PC-9 (cell line): Measurements from ENCODE around the gene UGT1A5. TPM values are rescaled to one million over a fixed set of nuclear protein-coding genes. Genes with fewer than 3 reads are reported as not detected.

Source experiments
- BruUV-seq: library from RNA; stranded (reverse); fragments of 400-500 nt; replicated peaks from 2 replicates; lab custom pipeline; 2021; lab: Mats Ljungman, UMichigan
- CTCF ChIA-PET: fragments of 300-600 bp; sonication (Branson Sonifier 250); formaldehyde crosslinking; loops from one replicate; lab custom pipeline; 2022; ENCODE audit warnings: antibody characterized with exemption; lab: Charles Lee
- POLR2A ChIA-PET: fragments of 300-600 bp; sonication (Branson Sonifier 250); formaldehyde crosslinking; loops from one replicate; lab custom pipeline; 2022; ENCODE audit warnings: antibody characterized with exemption; ENCODE audit not compliant: unreplicated experiment; lab: Charles Lee
- DNase-seq, 2 experiments: peaks; one replicate each; pipeline versions ENCODE4 v3.0.0 to v3.0.0-alpha.2; 2015 to 2022; ENCODE audit warnings: mixed read lengths in 1 of 2
- H2AFZ ChIP-seq: fragments of 200-600 bp; sonication (generic); 2 replicates; pipeline ENCODE4 v1.8.1; 2017; ENCODE audit warnings: antibody characterized with exemption
- H3F3A ChIP-seq: fragments of 200-600 bp; sonication (generic); 2 replicates; pipeline ENCODE4 v1.8.1; 2017; ENCODE audit warnings: antibody characterized with exemption, mild to moderate bottlenecking, low read depth; ENCODE audit not compliant: insufficient read depth
- H3K27ac ChIP-seq: fragments of 200-600 bp; sonication (generic); 2 replicates; pipeline ENCODE4 v1.6.1; 2016; ENCODE audit warnings: mixed run types
- H3K27me3 ChIP-seq: fragments of 200-600 bp; sonication (generic); 2 replicates; pipeline ENCODE4 v1.6.1; 2016; ENCODE audit warnings: low read depth, mixed run types; ENCODE audit not compliant: insufficient read depth
- H3K36me3 ChIP-seq: fragments of 200-600 bp; sonication (generic); 2 replicates; pipeline ENCODE4 v1.6.1; 2016; ENCODE audit warnings: low read depth, mixed run types
- H3K4me1 ChIP-seq: fragments of 200-600 bp; sonication (generic); replicated peaks from 2 replicates; pipeline ENCODE4 v1.6.1; 2016; ENCODE audit warnings: mixed run types; ENCODE audit not compliant: insufficient read depth
- H3K4me2 ChIP-seq: fragments of 200-600 bp; sonication (generic); 2 replicates; pipeline ENCODE4 v1.6.1; 2017; ENCODE audit warnings: mixed run types
- H3K4me3 ChIP-seq: fragments of 200-600 bp; sonication (generic); 2 replicates; pipeline ENCODE4 v1.6.1; 2016; ENCODE audit warnings: mixed run types
- H3K79me2 ChIP-seq: fragments of 200-600 bp; sonication (generic); 2 replicates; pipeline ENCODE4 v1.6.1; 2017; ENCODE audit warnings: low read depth, mixed run types
- H3K9me2 ChIP-seq: fragments of 200-600 bp; sonication (generic); 2 replicates; pipeline ENCODE4 v1.8.1; 2017; ENCODE audit warnings: mild to moderate bottlenecking; ENCODE audit not compliant: insufficient read depth
- H3K9me3 ChIP-seq: fragments of 200-600 bp; sonication (generic); 2 replicates; pipeline ENCODE4 v1.8.1; 2016; ENCODE audit warnings: low read depth; ENCODE audit not compliant: insufficient read depth
- H4K20me1 ChIP-seq: fragments of 200-600 bp; sonication (generic); 2 replicates; pipeline ENCODE4 v1.8.1; 2017; ENCODE audit not compliant: insufficient read depth
- EZH2 ChIP-seq: fragments of 200-600 bp; sonication (generic); IDR thresholded peaks from 2 replicates; pipeline ENCODE4 v1.8.0; 2017; ENCODE audit warnings: antibody characterized with exemption, low read depth
- intact Hi-C: fragments of 100-400 bp; cut with micrococcal nuclease; formaldehyde crosslinking; loops from one replicate; pipeline ENCODE4 v1.10.0; 2022; ENCODE audit not compliant: unreplicated experiment
- total RNA-seq: library from RNA; stranded (reverse); gene quantifications from 2 replicates; pipeline ENCODE4 v1.2.3, GENCODE V29; 2021
- TF ChIP-seq, protein P1 (sequence below): fragments of 200-600 bp; sonication (generic); conservative IDR thresholded peaks from 2 replicates; pipeline ENCODE4 v1.6.1; 2017; ENCODE audit warnings: mixed run types, antibody characterized with exemption, mild to moderate bottlenecking, moderate library complexity

UGT1A5 gene
- total RNA-seq, 1 experiment from 2014 or later, result 71.3 TPM

DNA sequence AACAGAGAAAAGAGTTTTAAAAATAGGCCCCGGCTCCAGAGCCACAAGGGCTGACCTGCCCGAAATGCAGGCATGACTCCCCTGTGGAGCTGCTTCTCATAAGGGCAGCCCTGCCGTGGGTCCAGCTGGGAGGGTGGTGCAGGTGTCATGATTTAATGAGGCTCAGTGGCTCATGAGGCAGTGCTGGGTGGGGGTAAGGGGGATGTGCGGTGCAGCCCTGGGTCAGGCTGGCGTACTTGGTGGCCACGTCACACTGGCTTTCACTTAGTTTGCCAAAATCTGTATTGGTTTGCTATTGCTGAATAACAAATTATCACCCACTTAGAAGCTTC lies 108.0 kb downstream of the UGT1A5 start:
- Histone ChIP-seq H3K9me3 (no peaks in the 10 kb centered on the region), H3K4me2 (no peak overlapping the region), H3K4me1 (no peaks in the 10 kb centered on the region), H3F3A (no peaks in the 10 kb centered on the region), H3K27me3 (no peaks in the 10 kb centered on the region), H3K79me2 (no peaks in the 10 kb centered on the region), H3K36me3 (no peaks in the 10 kb centered on the region), H3K4me3 (no peak overlapping the region), H3K9me2 (no peaks in the 10 kb centered on the region), H3K27ac (no peak overlapping the region), H2AFZ (no peak overlapping the region), H4K20me1 (no peaks in the 10 kb centered on the region)
- BruUV-seq, result no TSS peak
- intact Hi-C loops, result no loop called here
- TF ChIP-seq EZH2, result no peak
- TF ChIP-seq, protein P1, sequence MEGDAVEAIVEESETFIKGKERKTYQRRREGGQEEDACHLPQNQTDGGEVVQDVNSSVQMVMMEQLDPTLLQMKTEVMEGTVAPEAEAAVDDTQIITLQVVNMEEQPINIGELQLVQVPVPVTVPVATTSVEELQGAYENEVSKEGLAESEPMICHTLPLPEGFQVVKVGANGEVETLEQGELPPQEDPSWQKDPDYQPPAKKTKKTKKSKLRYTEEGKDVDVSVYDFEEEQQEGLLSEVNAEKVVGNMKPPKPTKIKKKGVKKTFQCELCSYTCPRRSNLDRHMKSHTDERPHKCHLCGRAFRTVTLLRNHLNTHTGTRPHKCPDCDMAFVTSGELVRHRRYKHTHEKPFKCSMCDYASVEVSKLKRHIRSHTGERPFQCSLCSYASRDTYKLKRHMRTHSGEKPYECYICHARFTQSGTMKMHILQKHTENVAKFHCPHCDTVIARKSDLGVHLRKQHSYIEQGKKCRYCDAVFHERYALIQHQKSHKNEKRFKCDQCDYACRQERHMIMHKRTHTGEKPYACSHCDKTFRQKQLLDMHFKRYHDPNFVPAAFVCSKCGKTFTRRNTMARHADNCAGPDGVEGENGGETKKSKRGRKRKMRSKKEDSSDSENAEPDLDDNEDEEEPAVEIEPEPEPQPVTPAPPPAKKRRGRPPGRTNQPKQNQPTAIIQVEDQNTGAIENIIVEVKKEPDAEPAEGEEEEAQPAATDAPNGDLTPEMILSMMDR, result no peak
- DNase-seq, result no peak
- POLR2A ChIA-PET, result interaction anchor here (0.5 kb wide), 1 partner anchor 1003 kb away, joined by 4 read pairs; no protein-coding TSS in a partner anchor
- CTCF ChIA-PET, result no interaction called here

DNA sequence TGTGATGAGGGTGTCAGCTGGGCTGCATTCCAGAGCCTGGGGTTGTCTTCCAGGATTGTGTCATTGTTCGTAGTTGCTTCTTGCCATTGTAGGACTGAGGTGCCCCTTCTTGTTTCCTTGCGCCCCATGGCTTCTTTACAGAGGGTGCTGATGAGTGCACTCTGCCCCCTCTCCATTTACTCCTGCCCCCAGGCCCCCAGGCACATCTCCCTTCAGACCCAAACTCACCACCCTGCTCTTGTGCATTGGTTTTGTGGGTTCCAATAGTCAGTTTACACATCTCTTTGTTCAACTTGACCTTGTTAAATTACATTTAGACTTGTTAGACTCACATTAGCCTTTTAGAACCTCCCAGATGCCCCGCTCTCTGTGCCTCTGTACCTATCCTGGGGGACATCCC lies 108.5 kb downstream of the UGT1A5 start:
- no peak for TF ChIP-seq EZH2
- TF ChIP-seq, protein P1, result no peak
- no peaks in the 10 kb centered on the region for H3K27me3 ChIP-seq
- no peaks in the 10 kb centered on the region for H3K4me1 ChIP-seq
- H3K36me3 ChIP-seq, result no peaks in the 10 kb centered on the region
- no peaks in the 10 kb centered on the region for H3K79me2 ChIP-seq
- H3K4me3 ChIP-seq, result no peak overlapping the region
- no peak for DNase-seq
- ChIA-PET POLR2A (interaction anchor here (0.5 kb wide), 1 partner anchor 1003 kb away, joined by 4 read pairs; no protein-coding TSS in a partner anchor), CTCF (no interaction called here)
- no TSS peak for BruUV-seq
- intact Hi-C loops, result no loop called here
- no peak overlapping the region for H3K27ac ChIP-seq
- H3F3A ChIP-seq, result no peaks in the 10 kb centered on the region
- H3K9me3 ChIP-seq, result no peaks in the 10 kb centered on the region
- no peak overlapping the region for H2AFZ ChIP-seq
- H3K9me2 ChIP-seq, result no peaks in the 10 kb centered on the region
- no peaks in the 10 kb centered on the region for H4K20me1 ChIP-seq
- H3K4me2 ChIP-seq, result no peak overlapping the region

DNA sequence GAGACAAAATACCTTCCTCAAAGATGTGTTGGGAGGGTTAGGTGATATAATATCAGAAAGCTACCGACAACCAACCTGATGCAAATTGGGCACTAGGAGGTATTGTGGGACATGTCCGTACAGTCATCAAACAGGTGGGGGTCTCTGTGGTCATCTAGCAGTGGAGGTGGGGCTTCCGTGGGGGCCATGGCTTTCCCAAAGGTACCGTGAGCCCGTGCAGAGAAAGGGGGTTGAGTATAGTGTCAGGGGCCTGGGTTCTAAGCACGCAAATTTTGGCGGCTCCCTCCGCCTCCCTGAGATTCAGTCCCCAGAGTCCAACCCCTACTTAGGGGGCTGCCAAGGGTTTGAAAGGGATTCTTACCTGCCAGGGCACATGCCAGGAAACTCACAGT lies 109.0 kb downstream of the UGT1A5 start:
- no peaks in the 10 kb centered on the region for H4K20me1 ChIP-seq
- H3K4me3 ChIP-seq, result no peak overlapping the region
- H3K27me3 ChIP-seq, result no peaks in the 10 kb centered on the region
- no peaks in the 10 kb centered on the region for H3K79me2 ChIP-seq
- no peak overlapping the region for H3K27ac ChIP-seq
- POLR2A ChIA-PET, result no interaction called here
- no peaks in the 10 kb centered on the region for H3K36me3 ChIP-seq
- H3K4me2 ChIP-seq, result no peak overlapping the region
- intact Hi-C loops, result no loop called here
- H3K9me3 ChIP-seq, result no peaks in the 10 kb centered on the region
- CTCF ChIA-PET, result no interaction called here
- no peak for TF ChIP-seq EZH2
- TF ChIP-seq, protein P1, result no peak
- BruUV-seq, result no TSS peak
- DNase-seq, result no peak
- H2AFZ ChIP-seq, result no peak overlapping the region
- no peaks in the 10 kb centered on the region for H3K9me2 ChIP-seq
- no peaks in the 10 kb centered on the region for H3K4me1 ChIP-seq
- H3F3A ChIP-seq, result no peaks in the 10 kb centered on the region
